COR-L47 (cell line): ENCODE data around the gene FGF3.
"Not testable (repeated sequence)": the region's sequence is repeated elsewhere in the genome, so short reads cannot be mapped to it uniquely, and the experiment has no call there.

Experiments used
- DNase-seq: peaks from one replicate; lab custom pipeline; 2025; lab: John Stamatoyannopoulos, UW

The FGF3 gene

GRCh38 chr11:69765498-69765995 lies 53.7 kb downstream of the FGF3 start:
- DNase-seq = no peak

GRCh38 chr11:69764918-69765317 lies 54.3 kb downstream of the FGF3 start:
- DNase-seq = not testable (repeated sequence)

DNA sequence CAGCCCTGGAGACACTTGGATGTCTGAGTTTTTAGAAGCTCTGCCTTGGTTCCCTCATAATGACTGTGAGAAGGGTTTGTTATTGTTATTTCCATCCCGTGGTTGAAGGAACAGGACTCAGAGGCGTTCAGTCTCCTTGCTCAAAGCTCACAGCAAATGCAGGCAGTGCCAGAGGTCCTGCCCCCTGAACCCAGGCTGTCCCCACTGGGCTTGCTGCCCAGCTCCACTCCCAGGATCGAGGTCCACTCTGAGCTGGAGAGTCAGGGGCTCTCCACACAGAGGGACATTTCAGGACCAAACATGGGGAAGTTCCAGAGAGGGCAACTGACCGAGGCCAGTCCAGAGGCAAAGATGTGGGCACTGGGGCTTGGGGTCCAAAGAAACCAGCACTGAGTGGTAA lies 58.9 kb downstream of the FGF3 start:
- DNase-seq = no peak
